Left hindlimb (tissue), 1 donor: Measurements from ENCODE around the gene SRGAP1.
"Not testable (repeated sequence)": the region's sequence is repeated elsewhere in the genome, so short reads cannot be mapped to it uniquely, and the experiment has no call there.

Experiments
- DNase-seq: peaks from one replicate; pipeline ENCODE4 v3.0.0-alpha.2; 2018

The SRGAP1 gene

DNA sequence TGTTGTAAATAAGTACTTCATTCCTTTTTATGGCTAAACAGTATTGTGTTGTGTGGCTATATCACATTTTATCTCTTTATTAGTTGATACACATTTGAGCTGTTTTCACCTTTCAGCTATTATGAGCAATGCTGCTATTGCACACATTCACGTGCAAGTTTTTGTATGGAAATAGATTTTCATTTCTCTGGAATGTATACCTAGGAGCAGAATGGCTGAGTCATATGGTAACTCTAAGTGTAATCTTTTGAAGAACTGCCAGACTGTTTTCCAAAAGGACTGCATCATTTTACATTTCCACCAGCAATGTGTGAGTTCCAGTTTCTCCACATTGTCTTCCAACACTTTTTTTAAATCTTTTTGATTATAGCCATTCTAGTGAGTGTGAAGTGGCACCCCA, 134.0 kb downstream of the SRGAP1 start:
- no peak for DNase-seq

DNA sequence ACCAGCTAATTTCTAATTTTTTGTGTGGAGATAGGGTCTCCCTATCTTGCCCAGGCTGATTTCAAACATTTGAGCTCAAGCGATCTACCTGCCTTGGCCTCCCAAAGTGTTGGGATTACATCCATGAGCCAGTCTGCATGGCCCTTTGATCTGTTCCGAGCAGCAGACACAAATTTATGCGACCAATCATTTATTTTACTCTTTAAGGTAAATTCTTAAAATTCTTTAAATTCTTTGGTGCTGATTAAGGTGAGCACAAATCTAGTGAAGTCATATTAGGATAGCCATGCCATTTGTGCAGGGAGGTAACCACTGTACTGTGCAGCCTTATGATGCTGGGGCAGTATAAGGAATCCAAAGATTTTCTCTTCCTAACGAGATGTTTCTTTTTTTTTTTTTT, 135.7 kb downstream of the SRGAP1 start:
- no peak for DNase-seq

DNA sequence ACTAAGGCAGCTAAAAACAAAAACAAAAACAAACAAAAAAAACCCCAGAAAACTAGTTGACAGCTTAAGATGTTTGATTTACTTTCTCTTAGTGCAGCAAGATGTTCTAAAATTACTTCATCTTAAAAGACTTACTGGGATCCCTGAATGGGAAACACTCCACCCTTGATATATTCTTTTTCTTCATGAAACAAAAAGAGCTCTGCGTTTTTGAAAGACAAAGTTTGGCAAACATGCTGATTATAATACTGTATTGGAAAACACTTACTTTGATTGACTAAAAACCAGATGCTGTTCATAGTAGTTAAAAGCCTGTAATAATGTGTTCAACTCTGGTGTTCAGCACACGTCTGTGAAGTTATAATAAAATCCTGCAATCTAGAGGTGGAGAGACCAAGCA, 136.8 kb downstream of the SRGAP1 start:
- no peak for DNase-seq

DNA sequence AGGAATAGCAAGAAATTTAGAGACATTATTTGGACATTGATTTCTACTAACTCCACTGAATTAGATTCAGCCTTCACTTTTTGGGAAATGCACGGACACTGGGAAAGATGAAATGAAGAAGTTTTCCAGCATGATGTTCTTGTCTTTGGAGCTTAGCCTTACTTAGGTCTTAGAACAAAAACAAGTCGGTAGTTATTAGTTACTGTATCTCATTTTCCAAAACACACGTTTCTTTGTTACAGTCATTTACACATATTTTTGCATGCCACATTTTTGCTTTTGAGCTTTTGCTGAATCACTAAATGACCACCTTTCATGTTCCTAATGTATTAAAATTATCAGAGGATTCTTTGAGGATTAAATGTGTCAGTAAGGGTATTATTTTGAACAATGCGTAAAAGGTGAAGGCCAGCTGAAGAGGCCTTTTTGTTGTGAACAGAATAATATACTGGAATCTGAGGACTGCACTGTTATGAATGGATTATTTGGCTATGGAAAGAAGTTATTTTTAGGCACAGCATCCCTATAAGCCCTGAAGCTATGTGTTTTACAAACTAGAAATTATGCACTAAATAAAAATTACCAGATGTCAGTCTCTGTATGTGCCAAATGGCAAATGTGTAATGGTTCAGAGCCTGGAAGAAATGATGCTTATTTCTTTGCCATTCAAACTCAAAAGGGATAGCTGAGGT, 138.2 kb downstream of the SRGAP1 start:
- no peak for DNase-seq

DNA sequence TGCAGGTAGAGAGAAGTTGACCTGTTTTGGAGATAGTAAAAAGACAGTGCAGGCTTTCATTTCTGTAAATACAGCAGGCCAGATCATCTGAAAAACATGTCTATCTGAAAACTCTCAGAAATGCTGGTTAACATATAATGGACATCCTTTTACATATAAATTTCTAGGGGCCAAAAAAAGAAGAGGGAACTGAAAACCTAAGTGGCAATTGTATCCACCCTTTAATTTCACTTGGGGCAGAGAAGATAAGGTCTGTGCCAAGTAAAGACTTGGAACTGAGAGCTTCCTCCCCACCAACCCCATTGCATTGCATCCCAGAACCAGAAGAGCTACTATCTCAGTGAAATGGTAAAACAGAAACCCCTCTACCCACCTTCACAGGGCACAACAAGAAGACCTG, 141.0 kb downstream of the SRGAP1 start:
- DNase-seq = no peak

DNA sequence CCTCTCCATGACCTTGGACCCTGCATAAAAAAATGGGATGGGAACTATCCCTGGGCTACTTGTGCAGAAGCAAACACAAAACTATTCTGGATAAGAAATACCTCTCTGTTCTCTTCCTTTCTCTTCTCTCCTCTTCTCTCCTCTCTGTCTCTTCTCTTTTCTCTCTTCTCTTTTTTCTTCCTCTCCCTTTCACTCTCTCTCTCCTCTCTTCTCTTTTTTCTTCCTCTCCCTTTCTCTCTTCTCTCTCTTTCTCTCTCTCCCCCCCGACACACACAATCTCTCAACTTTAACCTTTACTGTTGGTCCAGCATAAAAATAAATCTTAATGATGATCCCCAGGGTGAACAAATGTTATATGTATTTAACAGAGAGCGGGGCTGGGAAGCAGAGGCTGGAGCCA, 141.4 kb downstream of the SRGAP1 start:
- no peak for DNase-seq

DNA sequence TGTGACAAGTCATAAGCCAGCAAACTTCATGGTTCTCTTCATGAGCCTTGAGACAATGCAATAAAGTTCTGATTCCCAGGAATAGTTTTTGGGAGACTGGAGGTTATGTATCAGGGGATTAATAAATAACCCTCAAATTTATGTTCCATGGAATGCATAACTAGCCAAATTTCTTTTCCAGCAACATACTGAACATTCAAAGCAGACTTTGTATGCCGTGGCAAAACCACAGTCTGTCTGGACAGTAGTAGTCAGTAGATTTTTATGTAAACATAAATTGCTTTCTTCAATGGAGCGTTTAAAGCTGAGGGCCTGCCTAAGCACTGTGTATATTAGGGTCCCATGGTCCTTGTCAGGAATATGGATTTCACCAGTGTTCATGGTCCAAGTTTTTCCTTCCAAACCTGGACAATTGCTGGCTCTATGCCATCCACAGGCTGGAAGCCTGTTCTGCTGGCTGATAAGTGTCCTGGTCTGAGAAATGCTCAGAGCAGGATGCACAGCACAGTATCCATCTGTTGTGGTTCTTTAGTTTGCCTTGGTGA, 144.9 kb downstream of the SRGAP1 start:
- DNase-seq = no peak

DNA sequence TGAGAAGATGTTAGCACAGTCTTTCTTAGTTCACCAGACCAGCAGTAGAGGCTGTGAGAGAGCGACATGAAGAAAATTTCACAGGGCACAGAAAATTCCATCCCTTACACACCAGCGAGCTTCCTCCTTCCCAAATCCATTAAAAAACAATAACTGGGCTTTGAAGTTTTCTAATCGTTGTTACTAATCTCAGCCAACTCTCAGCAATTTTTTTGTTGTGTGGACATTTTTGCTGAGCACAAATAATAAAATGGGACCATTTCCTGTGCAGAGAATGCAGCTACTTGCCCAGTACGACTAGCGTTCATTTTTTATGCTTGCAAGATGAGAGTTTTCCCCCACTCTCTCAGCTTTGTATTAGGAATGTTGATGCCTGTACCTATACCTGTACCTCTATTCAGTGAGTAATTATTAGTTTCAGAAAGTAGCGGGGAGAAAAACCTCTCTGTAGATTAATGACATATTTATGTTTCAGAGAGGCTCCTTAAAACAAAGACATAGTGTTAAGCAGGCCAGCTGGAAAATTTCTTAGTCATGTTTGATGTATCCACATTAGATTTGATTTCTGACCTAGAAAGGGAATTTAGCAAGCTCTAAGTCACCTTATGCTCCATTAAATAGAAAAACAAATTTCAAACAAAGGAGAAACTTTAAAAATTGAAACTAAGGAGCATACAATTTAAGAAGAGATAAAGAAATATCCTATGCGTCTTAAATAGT, 146.5 kb downstream of the SRGAP1 start:
- DNase-seq = no peak

DNA sequence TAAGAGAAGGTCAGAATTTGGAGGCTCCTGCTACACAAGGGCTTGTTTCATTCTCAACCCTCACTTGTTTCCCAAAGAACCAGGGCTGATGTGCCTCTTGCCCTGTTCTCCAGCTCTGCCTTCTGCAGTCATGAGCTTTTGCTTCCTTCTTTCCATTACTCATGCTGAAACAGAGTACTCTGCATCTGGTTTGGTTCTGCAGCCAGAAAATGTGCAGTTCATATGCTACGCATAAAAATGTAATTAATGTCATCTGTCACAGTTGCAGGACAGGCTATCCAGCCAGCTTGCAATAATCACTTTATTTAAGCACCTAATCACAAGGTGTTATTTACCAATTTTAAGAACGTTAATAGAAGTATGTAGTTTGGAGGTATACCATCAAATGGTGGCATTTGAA, 150.2 kb downstream of the SRGAP1 start:
- DNase-seq = peak; percentile 45

DNA sequence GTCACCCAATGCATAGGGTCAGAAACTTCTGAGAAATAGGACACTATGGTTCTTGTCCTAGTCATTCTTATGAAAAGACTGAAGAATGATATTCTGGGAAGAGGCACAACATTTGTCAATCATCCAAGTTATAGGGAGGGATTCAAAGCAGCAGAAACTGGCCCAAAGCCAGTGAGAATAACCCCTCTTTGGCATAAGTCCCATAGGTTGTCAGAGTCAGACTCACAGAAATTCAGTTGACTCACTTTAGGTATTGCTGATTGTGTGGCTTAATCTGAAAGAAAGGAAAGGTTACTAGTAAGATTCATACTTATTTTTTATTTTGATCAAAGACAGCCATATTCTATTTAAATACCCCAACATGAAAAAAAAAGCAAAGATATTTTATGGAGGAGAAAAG, 151.0 kb downstream of the SRGAP1 start:
- DNase-seq = no peak

DNA sequence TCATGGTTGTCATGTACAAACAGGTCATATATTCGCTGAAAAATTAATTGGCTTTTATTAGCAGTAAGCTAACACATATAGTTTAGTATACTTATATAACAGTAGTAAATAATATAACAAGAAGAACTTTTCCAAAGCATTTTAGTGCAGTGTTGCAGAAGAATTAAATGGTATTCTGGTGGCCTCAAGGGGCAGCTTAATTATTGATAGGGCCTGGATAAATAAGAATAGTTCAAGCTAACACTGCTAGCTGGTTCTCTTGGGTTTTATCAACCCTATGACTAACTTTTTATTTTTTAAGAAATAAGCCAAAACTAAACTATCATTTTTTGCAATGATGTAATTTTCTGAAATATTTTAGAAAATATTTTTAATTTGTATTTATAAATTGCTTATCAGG, 152.1 kb downstream of the SRGAP1 start:
- no peak for DNase-seq

DNA sequence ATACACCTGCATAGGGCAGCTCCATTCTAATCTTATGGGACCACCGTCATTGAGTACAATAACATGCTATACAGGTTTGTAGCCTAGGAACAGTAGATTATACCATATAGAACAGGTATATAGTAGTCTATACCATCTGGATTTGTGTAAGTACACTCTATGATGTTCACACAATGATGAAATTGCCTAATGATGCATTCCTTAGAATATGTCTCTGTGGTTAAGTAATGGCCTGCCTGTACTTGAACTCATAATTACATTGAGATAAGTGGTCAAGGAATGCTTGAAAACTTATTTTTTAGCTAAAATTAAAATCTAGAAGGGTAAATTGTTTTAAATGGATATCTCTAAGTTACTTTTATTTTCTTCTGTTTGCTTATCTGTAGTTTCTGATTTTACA, 152.7 kb downstream of the SRGAP1 start:
- no peak for DNase-seq

DNA sequence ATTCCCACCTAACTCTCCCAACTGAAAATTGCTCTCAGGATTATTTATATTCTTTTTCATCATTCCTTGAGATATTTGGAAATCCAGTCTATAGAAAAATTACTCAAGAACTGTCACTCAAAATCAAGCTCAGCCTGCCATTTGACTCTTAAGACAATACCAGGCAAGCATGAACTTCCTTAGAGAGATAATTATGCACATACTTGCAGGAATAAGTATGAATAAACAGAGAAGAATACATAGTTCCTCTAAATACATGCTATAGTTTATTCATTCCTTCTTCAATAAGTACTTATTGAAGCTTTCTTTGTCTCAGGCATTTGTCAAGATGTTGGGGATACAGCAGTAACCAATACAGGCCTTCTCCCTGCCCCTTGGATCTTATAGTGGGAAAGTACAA, 154.1 kb downstream of the SRGAP1 start:
- no peak for DNase-seq

DNA sequence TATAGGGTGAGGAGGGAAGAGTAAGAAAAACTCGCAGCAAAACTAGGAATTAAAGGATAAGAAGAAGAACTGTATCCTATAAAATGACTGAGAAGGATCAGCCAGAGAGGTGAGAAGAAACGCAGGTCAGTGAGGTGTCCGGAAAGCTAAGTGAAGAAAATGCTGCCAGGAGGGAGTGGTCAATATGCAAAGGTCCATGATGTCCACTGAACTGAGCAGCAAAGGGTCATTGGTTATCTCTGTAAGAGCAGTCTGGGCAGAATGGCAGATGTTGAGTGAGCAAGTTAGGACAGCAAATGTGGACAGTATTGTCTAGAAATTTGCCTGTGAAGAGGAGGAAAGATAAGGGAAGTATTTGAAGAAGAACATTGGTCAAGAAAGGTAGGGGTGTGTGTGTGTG, 155.4 kb downstream of the SRGAP1 start:
- DNase-seq = no peak

DNA sequence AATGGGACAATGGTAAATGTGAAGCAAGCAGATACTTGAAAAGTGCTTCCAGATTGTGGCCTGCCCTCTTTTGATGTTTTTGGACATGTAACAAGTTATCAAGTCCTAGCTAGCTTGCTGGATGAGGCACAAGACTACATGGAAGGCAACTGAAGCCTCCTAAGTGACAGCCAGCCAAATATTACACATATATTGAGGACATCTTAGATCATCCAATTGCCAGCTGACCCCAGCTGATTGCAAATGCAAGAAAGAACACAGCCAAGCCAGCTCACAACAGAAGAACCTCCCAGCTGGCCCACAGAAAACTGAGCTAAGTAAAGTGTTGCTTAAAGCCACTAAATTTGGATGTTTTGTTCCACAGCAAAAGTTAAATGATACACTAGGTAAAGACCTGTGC, 156.9 kb downstream of the SRGAP1 start:
- no peak for DNase-seq

DNA sequence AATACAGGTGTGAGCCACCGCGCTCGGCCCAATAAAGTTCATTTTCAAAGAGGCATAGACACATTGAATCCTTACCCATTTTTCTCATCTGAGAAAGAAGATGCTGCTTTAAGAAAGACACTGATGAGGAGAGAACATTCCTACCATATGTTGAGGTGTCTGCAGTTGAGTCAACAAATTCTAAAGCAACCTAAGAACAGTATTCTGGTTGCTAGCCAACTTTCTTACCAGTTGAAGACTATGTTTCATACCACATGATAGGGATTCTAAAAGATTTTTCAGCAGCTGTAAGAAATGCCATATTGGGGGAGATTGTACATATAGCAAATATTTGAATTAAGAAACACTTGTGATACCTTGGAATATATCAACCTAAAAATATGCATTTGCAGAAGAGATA, 160.1 kb downstream of the SRGAP1 start:
- DNase-seq = no peak

DNA sequence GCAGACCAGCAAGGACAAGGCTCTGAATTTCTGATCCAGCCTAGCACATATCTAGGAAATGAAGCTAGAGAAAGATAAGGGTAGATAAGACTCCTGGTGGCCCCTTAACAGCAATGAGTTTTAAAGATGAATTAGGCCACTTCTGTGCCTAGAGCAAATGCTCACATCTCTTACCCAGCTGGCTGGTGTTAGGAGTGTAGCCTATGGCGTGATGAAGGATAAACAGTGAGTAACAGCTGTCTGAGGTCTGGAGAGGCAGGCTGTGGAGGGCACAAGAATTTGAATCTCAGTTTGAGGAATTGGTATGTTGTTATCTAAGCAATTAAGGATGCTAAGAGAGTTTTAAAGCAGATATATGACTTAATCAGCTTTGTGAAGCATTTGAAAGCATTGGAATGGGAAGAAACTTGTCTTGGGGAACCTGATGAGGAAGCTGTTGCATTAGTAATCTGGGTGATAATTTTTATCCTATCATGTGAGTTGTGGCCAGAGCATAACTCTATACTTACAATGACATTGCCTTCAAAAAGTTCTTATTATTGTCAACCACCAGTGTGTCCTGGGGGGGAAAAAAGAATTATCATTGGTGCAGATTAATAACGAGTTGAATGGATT, 161.8 kb downstream of the SRGAP1 start:
- no peak for DNase-seq

DNA sequence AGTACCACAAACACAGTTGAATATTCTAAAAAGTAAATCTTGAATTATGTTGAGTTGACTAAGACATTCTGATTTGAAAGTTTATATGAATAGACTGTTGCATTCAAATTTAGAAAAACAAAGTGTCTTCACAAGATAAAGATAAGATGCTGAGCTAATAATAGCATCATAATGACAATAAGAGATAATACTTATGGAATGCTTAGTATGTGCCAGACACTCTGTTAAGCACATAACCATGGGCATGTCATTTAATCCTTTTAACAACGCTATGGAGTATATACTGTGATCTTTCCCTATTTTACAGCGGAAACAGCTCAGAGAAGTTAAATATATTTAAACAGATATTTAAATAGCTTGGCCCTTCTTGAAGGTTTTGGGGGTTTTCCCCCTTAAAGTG, 163.4 kb downstream of the SRGAP1 start:
- DNase-seq = no peak

DNA sequence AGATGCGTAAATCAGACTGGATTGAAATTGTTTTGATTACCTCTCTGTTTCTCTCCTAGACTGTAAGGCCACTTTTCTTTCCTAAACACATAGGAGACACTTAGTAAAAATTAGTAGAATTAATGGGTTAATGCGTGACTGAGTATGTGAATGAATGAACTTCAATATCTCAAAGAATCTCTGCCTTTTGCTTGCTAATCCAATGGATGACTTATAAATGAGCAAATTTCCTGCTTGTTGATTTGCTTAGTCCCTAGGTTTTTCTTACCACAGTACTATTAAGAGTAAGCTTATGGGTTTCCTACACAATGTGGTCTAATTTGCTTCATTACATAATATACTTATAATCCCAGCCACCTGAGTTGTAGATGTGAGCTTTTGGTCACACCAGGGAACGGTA, 164.1 kb downstream of the SRGAP1 start:
- DNase-seq = no peak

DNA sequence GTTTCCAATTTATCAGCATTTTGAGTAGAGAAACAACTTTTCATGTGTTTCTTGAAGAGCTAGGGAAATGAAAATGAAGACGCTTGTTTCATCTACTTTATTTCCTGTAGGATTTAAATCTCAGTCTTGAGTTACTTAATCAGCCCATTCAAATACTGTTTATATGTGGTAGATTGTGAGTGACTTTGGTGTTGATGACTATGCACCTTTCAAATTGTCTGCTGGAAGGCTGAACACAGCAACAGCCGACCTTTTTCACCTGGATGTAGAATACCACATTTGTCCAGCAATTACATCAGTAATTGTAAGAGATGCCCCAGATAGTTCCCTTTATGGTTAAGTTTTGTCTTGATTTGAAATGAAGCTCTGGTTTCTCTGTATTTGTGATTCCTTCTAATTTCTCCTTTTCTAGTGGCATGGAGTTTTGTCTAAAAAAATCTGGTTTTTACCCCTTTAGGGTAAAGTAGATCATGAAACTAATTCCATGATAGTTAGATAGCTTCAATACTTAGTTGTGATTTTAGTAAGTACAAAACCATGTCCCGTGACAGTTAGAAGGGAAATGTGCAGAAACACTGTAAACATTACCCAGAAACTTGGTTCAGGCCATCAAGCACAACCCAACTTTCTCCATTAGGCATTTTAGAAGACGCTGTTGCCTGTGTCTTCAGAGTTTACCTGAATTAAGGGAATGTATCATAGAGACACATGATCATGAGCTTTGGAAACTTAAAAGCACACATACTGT, 165.0 kb downstream of the SRGAP1 start:
- DNase-seq = no peak

DNA sequence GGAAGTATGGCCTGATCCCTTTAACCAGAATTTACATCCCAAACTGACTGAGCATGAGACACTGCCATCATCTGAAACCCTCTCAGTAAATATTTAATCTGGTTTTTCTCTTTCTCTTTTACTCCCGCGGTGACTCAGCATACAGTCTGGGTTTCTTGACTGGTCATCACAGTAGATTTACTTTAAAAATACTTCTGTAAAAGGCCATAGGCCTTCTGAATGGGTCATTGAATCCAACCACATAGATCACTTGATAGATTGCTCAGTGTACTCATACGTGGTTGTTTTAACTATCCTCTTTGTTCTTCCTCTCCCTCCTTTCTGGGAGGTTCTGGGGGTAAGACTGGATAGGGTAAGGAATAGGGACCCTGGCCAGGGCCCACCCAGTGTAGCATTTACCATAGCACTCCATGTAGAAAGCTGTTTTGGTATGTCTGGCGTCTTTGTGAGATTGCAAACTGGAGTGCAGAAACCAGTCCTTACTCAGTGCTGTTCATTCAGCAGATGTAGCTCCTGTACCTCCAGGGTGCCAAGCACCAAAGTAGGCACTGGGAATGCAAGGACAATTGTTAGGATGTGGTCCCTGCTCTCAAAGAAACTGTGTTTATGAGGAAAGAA, 165.7 kb downstream of the SRGAP1 start:
- DNase-seq = no peak

DNA sequence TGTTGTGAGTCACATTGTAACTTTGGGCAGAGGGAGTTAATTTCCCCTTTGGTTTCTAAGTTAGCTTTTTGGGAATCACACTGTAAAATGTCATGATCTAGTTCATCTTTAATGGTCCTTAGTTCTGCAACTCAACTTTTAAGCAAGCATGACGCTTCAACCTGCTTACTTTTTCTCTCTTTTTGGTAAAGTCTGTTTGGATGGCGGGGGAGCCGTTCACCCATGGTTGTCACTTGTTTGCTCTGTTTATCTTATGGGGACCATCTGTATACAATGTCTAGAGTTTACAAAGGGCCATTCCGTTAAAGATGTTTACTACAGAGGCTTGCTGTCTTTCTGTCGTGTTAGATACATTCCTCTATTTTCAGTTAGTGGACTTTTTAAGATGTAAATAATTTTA, 172.0 kb downstream of the SRGAP1 start:
- DNase-seq = no peak

DNA sequence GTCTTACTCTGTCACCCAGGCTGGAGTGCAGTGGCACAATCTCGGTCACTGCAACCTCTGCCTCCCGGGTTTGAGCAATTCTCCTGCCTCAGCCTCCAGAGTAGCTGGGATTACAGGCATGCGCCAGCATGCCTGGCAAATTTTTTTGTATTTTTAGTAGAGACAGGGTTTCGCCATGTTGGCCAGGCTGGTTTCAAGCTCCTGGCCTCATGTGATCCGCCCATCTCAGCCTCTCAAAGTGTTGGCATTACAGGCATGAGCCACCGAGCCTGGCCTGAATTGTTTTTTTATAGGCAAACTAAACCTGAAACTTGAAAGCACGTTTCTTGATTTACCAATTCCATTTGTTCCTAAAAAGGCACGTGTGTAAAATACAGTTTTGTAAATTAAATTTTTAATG, 173.6 kb downstream of the SRGAP1 start:
- DNase-seq = not testable (repeated sequence)
